SIG-M5 (cell line): ENCODE data around the gene KRT9.
"Not testable (repeated sequence)": the region's sequence is repeated elsewhere in the genome, so short reads cannot be mapped to it uniquely, and the experiment has no call there.

Source experiments
- DNase-seq: peaks from one replicate; lab custom pipeline; 2025; lab: John Stamatoyannopoulos, UW

KRT9 gene

DNA sequence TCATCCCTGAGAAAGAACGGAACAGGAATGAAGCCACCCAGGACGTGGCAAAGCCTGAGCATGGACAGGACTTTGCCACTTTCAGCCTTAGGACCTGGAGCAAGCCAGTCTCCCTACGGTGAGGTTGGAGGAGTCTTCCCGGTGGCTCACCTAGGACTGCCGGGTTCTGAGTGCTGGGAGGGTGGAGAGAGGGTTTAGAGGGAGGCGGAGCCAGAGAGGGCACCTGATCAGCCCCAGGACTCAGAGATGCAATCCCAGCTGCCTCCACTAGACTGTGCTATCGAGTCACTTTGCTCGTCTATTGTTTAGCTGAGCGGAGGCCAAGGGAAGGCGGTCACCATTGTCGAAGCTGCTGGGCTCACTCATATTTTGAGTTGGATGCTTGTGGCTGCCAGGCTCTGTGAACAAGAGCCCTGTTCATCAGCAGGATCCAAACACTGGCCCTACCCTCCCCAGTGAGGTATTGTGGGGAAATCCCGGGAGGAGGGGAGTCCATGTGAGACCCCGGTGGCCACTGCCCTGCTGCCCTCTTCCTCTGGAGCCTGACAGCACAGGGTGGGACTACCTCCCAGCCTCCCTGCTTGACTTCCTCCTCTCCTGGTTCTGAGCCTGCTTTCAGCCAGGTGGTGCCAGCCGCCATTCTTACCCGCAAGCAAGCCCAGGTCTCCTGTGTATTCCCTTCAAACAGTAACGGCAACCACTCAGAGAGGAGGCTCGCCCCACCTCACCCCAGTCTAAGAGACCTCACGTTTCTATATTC is 7.8 kb upstream of the KRT9 start:
- no peak for DNase-seq

DNA sequence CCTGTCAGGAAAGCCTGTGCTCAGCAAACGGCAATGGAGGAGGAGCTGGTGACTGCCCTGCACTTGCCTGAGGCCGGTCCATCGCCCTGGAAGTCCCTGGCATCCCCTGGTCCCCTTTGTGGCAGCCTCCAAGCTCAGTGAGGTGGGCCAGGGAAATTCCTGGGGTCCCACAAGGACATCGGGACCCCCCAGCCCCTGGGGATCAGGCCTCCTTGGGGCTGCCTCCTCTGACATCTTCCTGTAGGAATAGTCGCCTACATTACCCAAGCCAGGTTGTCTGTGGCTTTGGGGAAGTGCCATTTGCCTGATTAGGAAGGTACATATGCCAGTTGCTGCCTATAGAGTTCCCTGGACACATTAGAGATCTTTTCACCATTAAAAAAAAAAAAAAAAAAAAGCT is 7.1 kb upstream of the KRT9 start:
- no peak for DNase-seq

DNA sequence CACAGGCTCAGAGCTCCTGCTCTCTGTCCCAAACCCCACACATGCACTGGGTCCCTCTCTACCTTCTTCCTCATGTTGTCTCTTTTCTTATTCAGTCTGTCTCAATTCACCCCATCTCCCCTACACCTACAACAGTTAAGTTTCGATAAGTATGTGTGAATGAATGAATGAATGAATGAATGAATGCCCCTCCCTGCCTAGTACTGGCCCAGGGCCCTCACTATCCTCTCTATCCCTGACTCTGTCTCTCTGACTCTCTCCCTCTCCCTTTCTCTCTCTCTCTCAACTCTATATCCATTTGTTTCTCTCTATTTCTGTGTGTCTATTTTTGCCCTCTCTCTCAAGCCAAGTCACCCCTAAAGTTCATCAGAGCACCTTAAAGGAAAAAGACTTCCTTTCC is 6.7 kb upstream of the KRT9 start:
- no peak for DNase-seq

DNA sequence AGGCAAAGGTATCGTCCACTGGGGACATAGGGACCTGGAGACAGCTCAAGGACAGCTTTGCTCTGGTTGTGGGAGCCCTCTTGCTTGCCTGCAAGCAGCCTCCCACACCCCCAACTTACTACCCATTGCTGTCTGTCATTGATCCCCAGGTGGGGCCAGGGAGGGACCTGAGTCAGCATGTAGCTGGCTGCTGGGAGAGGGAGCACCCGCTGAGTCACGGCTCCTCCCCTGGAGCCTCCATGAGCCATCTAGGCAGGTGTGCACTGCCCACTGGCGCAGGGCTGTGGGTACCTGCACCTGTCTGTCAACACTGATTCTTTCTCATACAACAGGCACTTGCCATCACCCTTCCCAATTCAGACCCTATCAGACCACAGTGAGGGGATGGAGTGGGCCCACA is 4.9 kb upstream of the KRT9 start:
- not testable (repeated sequence) for DNase-seq

- no peak for DNase-seq
These were observed 3.5 kb upstream of the KRT9 start for GRCh38 chr17:41575336-41575735.

DNA sequence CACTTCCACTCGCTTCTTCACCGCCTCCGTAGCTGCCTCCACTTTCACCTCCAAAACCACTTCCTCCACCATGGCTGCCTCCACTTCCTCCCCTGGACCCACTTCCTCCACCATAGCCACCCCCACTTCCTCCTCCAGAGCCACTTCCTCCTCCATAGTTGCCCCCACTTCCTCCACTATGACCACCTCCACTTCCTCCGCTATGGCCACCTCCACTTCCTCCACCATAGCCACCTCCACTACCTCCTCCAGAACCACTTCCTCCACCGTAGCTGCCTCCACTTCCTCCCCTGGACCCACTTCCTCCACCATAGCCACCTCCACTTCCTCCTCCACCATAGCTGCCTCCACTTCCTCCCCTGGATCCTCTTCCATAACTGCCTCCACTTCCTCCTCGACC is 4.5 kb downstream of the KRT9 start:
- DNase-seq: no peak

GRCh38 chr17:41565338-41565737 is 6.5 kb downstream of the KRT9 start:
- no peak for DNase-seq

- no peak for DNase-seq
These were observed 8.2 kb downstream of the KRT9 start for GRCh38 chr17:41563607-41564170.

DNA sequence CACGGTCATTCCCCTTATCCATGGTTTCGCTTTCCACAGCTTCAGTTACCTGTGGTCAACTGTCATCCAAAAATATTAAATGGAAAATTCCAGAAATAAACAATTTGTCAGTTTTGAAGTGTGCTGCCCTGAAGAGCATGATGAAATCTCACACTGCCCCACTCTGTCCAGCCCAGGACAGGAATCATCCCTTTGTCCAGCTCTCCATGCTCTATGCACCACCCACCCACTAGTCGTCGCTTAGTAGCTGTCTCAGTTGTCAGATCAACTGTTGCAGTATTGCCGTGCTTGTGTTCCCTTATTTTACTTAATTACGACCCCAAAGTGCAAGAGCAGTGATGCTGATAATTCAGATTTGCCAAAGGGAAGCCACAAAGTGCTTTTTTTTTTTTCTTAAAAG is 10.3 kb downstream of the KRT9 start:
- no peak for DNase-seq

DNA sequence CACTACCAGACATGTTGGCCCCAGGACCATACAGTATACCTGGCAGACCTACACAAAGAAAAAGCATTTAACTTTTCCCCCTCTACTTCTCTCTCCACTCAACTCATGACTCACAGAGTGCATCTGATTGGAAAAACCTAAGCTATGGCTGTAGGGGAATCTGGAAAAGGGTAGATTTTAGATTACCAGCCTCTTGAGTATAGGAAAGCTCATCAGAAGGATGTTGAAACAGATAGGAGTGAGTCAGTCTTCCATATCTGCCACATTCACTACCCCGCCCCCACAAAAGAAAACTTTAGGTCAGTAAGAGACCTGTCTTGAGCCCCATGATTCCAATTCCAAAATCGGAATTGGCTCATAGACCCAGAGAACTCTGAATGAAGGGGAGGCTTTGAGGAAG is 12.3 kb downstream of the KRT9 start:
- no peak for DNase-seq

DNA sequence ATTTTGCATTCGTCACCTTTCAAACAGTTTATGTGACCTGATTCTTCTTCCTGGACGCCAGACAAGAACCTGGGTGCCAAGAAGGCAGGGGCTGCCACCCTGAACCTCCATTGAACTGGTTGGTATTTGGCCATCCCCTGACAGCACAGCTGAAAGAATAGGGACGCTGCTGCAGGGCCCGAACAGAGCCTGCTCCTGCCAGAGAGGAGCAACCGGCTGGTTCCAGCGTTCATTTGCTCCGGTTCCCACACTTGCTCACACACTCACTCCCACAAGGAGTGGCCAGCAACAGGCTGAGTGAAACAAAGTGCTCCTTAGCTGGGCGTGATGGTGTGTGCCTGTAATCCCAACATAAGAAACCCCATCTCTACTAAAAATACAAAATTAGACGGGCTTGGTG is 14.9 kb downstream of the KRT9 start:
- no peak for DNase-seq

DNA sequence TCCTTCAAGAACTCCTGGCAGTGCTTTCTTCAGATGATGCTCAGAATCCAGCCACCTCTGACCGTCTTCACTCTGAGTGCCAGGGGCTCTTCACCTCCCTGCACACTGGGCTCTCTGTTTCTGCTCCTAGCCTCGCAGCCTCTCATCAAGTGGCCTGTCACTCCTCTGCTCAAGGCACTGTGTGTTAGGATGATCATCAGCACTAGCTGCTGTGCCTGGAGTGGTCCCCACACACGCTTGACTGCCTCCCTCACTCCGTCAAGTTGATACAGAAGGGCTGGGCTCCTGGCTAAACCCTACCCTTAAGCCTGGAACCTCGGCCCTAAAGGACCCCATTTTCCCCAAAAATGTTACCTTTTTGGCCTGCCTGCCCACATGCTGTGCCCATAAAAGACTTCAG is 15.6 kb downstream of the KRT9 start:
- no peak for DNase-seq

DNA sequence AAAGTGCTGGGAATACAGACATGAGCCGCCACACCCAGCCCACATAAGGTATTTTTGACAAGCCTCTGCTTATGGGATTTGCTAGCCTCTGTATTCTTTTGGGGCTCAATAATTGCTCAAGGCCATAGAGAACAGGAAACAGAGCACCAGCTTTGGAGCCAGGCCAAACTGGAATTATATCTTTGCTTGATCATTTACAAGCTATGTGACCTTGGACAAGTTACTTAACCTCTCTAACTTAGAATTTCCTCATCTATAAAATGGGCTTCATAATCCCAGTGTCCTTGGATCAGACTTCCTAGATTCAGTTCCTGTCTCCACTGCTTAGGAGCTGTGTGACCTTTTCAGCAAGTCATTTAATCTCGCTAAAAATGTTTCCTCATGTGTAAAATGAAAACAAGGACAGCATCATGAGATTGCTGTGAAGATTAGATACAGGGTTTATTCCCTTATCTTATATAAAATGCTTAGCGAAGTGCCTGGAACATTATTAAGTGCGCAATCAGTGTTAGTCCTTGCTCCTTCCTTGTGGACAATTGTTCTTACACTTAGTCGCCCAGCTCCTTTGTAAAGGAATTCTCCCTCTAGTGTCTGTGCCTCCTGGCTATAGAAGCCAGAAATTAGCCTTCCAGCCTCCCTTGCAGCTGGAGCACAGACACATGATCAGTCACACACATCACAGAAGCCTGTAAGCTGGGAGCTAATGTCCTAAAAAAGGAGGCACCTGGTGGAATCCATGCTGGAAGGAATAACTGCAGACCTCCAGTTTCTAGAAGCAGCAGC is 16.6 kb downstream of the KRT9 start:
- DNase-seq: no peak

DNA sequence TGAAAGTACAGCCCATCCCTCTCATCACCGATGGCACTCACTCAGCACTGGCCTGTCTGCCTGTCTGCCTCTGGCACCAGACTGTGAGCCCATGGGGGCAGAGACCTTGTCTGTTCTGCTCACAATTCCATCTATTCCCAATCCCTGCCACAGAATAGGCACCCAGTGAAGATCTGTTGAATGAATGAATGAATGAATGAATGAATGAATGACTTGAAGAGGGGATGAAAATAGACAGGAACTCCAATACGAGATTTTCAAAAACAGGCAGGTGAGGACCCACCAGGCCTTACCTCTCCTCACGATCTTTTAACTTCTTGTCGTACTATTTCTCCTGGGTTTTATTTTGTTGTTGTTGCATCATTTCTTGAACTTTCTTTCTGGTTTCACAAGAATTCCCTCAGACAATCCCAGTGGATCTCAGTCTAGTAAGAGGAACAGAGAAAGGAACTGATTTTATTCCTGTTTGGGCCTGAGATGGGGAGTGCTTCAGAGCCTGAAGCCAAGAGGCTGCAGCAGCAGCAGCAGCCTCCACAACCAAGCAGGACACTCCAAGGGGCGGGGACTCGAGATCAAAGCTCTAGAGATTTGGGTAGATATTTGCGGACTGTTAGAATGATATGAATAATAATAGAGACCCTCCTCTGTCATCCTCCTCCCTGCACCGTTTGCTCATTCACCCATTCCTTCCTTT is 17.7 kb downstream of the KRT9 start:
- DNase-seq: no peak

DNA sequence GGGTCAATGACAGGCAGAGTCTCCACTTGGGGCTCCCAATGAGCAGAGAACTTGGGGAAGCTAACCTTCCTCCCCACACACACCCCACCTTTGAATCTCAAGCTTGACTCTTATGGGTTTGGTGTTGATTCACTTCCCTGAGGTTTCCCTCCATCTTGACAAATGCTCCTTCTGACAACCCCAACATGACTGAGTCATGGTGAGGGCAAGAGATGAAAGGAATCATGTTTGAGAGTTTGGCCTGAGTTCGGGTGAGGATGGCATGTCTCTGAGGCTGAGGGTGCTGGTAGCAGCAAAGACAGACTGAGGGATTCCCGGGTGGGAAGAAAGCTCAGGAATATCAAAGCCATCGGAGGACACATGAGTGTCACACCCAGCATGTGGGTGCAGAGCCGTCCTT is 18.7 kb downstream of the KRT9 start:
- no peak for DNase-seq

- no peak for DNase-seq
These were observed 19.4 kb downstream of the KRT9 start for GRCh38 chr17:41552455-41552854.

DNA sequence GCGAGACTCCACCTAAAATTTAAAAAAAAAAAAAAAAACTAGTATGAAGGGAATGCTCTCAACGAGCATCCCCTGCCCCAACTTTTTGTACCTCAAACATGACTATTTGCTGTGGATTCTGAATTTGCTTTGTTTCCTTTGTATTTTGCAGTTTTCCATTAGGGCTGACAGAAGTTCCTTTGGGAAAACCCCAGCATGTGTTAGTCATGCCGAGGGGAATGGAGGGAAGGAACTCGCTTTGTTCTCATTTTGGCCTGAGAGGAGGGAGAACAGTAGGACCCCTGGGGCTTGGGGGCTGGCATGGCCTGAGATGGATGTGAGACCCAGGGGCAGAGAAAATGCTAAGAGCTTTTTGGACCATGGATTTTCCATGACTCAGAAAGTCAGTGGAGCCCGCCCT is 20.5 kb downstream of the KRT9 start:
- no peak for DNase-seq

DNA sequence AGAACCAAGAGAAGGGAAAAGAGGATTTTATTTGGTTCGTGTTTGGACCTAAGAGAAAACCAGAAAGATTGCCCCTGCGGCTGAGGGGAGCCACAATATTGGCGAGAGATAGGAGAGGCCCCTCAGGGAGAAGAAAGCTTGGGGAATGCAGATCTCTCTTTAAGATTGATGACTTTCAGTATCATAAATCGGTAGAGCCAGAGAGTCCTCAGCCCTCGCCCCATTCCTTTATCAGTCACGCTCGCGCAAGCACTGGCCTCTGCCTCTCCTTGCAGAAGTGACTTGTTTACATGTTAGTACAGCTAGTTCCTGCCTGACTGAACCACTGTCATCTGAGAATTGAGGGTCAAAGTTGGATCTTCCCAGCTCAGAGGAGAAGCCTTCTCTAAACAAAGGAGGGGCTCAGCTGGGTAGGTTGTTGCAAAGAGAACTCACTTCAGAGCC is 22.2 kb downstream of the KRT9 start:
- no peak for DNase-seq

GRCh38 chr17:41548844-41549595 is 22.8 kb downstream of the KRT9 start:
- DNase-seq: no peak

DNA sequence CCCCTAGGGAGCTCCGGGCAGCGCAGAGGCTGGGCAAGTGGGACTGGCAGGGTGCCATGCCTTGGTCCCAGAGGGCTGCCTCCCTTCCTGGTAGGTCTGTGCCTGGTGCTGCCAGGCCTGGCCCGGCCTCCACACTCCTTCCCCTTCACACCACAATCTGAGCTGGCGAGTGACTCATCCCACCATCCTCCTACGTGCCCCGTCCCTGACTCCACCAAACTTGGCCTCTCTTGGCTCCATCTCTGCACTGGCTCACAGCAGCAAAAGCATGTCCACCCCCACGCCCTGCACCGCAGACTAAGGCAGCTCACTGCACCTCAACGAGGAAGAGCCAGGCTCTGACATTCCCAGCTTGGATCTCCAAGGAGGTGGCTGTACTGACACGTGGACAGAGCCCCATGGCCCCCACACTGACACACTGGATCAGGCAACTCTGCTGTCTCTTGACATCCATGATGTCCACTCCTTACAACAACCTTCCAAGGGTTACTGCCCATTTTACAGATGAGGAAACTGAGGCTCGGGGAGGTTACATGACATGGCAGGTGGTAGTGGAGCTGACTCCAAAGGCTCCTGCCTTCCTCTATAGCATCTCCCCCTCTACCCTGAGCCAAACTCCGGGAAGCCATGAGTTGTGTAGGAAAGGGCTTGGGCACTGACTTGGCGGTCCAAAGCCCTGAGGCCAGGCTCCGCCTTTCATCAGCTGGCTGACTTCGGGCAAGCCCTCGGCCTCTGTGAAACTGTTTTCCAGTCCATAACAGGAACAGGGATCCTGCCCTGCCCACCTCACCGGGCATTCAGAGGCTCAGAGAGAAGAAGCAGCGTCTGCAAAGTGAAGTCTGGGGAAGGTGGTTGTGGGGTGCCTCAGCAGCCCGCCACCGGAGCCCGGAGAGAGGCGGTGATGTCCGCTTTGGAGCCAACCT is 23.7 kb downstream of the KRT9 start:
- DNase-seq: no peak

DNA sequence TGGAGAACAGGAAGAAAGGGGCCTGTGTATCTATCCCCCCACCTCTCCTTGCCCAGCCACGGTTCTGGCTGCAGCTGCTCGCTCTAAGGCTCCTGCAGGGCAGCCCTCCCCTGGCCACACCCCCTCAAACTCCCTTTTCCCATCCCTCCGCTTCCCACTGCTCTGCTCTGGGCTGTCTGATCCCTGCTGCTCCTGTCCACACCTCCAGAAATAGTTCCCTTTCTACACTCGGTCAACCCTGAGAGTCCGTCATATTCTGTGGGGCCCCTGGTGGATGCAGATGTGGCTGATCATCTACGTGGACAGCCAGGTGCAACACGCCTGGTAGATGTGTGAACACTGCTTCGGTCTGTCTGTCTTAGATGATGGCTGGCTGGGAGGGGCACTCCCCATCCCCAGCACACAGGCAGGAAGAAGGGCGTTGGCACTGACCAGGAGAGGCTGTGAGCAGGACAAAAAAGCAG is 24.4 kb downstream of the KRT9 start:
- no peak for DNase-seq
